ENCODE results near the gene UBE3C. TPM values are rescaled to one million over a fixed set of nuclear protein-coding genes. Genes with fewer than 3 reads are reported as not detected.
A peak's percentile ranks its signal among the peaks of the same experiment; 100 is the strongest.

Gene UBE3C
- total and polyA plus RNA-seq, 9 of the 15 experiments (the other 6 are each of a cell fraction or from before 2014, with no cell fraction given), result 9.6 to 91.7 (median 75.4) TPM

GRCh38 chr7:157299317-157299612 is 160.5 kb downstream of the UBE3C start (continued):
- TF ChIP-seq DIDO1 (tag; IDR thresholded peaks at IDR 0.05; ENCODE audit: low read depth), result 0 out of 2 replicates have a peak, but pooled peaks have one; percentile 18
- no peak for TF ChIP-seq SMARCB1 (IDR thresholded peaks at IDR 0.05; ENCODE audit: insufficient read length, low read depth)
- TF ChIP-seq HDGF (IDR thresholded peaks at IDR 0.05), result 0 out of 2 replicates have a peak, but pooled peaks have one; percentile 16
- peak; percentile 10; the same call in 1 of the 2 replicates for TF ChIP-seq SMARCA5 (IDR thresholded peaks at IDR 0.05)
- no peak for TF ChIP-seq ARID2 (IDR thresholded peaks at IDR 0.05)
- no peak for TF ChIP-seq FOXM1 (IDR thresholded peaks at IDR 0.05; ENCODE audit: low read depth)
- 0 out of 2 replicates have a peak, but pooled peaks have one; percentile 20 for TF ChIP-seq FOXM1 (CRISPR knock-in tag; IDR thresholded peaks at IDR 0.05; ENCODE audit: low read depth)
- TF ChIP-seq NCOA2 (IDR thresholded peaks at IDR 0.05; ENCODE audit: partially characterized antibody in 2 of 2), result no peak

GRCh38 chr7:157299613-157300368 is 161.1 kb downstream of the UBE3C start:
- Histone ChIP-seq H3K9me3 (replicated peaks; ENCODE audit: control insufficient read depth, insufficient read depth, low read depth, low read length) (no peaks in the 10 kb centered on the region), H3K36me3 (ENCODE audit: control insufficient read depth, insufficient read depth, low read length) (no peaks in the 10 kb centered on the region), H3K79me2 (ENCODE audit: control insufficient read depth, insufficient read depth, low read length) (no peaks in the 10 kb centered on the region), H2AFZ (ENCODE audit: low read depth, low read length) (peak overlapping the region; percentile 71), H3K4me3 (no peak overlapping the region), H3K4me2 (ENCODE audit: insufficient read depth, low read length) (peak overlapping the region; percentile 22; the same call in 1 of the 2 replicates), H3K27ac (ENCODE audit: extremely low read depth, low read depth, low read length) (no peak overlapping the region; the same call in 2 of the 3 replicates), H4K20me1 (replicated peaks; ENCODE audit: control insufficient read depth, insufficient read depth, low read length) (no peaks in the 10 kb centered on the region), H3K9ac (ENCODE audit: insufficient read depth in 1 of 2, low read depth in 2 of 2, low read length in 2 of 2) (peak overlapping the region in 1 of 2 experiments; percentile 46; a peak in 3 of 4 replicates), H3K4me1 (replicated peaks in 1 of 2; ENCODE audit: control insufficient read depth in 2 of 2, insufficient read depth in 2 of 2, low read length in 2 of 2) (peaks cover 17 to 31% of the 10 kb centered on the region in 2 experiments; a peak in 4 of 5 replicates), H3K27me3 (ENCODE audit: control insufficient read depth in 2 of 2, insufficient read depth in 2 of 2, low read length in 2 of 2) (peaks cover 11 to 14% of the 10 kb centered on the region in 2 experiments; a peak in 4 of 5 replicates), H3K9me1 (ENCODE audit: control insufficient read depth, insufficient read depth, low read length) (peaks cover 8% of the 10 kb centered on the region)
- DNase-seq (ENCODE audit: extremely low read depth in 1 of 4, low spot score in 3 of 4) (peak; percentile 66 to 81 (median 80)), FAIRE-seq (no peak), ATAC-seq (peak; percentile 72)
- in situ Hi-C loops (cut with MboI) (no loop called here), intact Hi-C loops (cut with micrococcal nuclease) (loop anchor here (5.0 kb wide), 2 partner anchors 43 to 98 kb away; no protein-coding TSS in a partner anchor)
- POLR2A ChIA-PET, result interaction anchor here (0.6 kb wide), 1 partner anchor 98 kb away, joined by 3 read pairs; no protein-coding TSS in a partner anchor
- BruUV-seq (replicated peaks), result no TSS peak
- 61% methylated on average over 32 of the region's 37 CpGs for WGBS (ENCODE audit: insufficient coverage, low coverage, missing lambda C conversion rate)
- CTCF ChIA-PET (ENCODE audit: low intra/inter-chr PET ratio), result no interaction called here
- 0 out of 2 replicates have a peak, but pooled peaks have one; percentile 25 for TF ChIP-seq NR3C1 (CRISPR knock-in tag; IDR thresholded peaks at IDR 0.05)
- TF ChIP-seq MYC (IDR thresholded peaks at IDR 0.05; ENCODE audit: low read depth, low read length), result peak; percentile 56; the same call in 1 of the 2 replicates
- no peak for TF ChIP-seq MYC (CRISPR knock-in tag; IDR thresholded peaks at IDR 0.05; ENCODE audit: borderline replicate concordance, low read depth)
- peak; percentile 77; the same call in 1 of the 2 replicates for TF ChIP-seq ZBTB2 (IDR thresholded peaks at IDR 0.05)
- peak in 1 of 2 experiments; percentile 57; a peak in 1 of 3 replicates for TF ChIP-seq CBX3 (IDR thresholded peaks at IDR 0.05; ENCODE audit: borderline replicate concordance in 1 of 2, low read length in 2 of 2)
- TF ChIP-seq NKRF (IDR thresholded peaks at IDR 0.05; ENCODE audit: borderline replicate concordance), result no peak
- peak in 1 of 3 experiments; percentile 12 for TF ChIP-seq YY1 (IDR thresholded peaks at IDR 0.05; ENCODE audit: borderline replicate concordance in 1 of 3, control insufficient read depth in 1 of 3, extremely low read depth in 1 of 3, insufficient read depth in 3 of 3, insufficient read length in 1 of 3, insufficient replicate concordance in 2 of 3, low read depth in 1 of 3, low read length in 2 of 3)
- 0 out of 2 replicates have a peak, but pooled peaks have one; percentile 5 for TF ChIP-seq EGR1 (conservative IDR thresholded peaks at IDR 0.05)
- no peak for TF ChIP-seq NCOA4 (IDR thresholded peaks at IDR 0.05; ENCODE audit: partially characterized antibody)

Data from K562 (cell line).